K562 (cell line): ENCODE data around the gene GRP. TPM values are rescaled to one million over a fixed set of nuclear protein-coding genes. Genes with fewer than 3 reads are reported as not detected.

Source experiments
- ATAC-seq: fragments of 200-7000 bp; cut with Tn5 transposase; 3 replicates; pipeline ENCODE4 v1.9.1; 2020; ENCODE audit warnings: moderate library complexity
- BruUV-seq: library from RNA; stranded (reverse); fragments of 400-500 nt; replicated peaks from 2 replicates; lab custom pipeline; 2021; lab: Mats Ljungman, UMichigan
- CTCF ChIA-PET: fragments of 300-600 bp; formaldehyde crosslinking; extraction: SDS; loops from one replicate; lab custom pipeline; 2021; ENCODE audit warnings: low intra/inter-chr PET ratio; lab: Yijun Ruan, JAX
- POLR2A ChIA-PET: fragments of 300-600, 350-650 bp; sonication (Branson Sonifier 250); formaldehyde crosslinking; extraction: SDS; loops from one replicate; lab custom pipeline; 2021; ENCODE audit warnings: antibody characterized with exemption, inconsistent platforms; lab: Yijun Ruan, JAX
- DNase-seq, 4 experiments: peaks; one replicate each; pipeline versions ENCODE4 v3.0.0 to v3.0.0-alpha.2; 2011 to 2018; ENCODE audit warnings: low spot score in 3 of 4, mixed read lengths in 3 of 4; ENCODE audit errors: extremely low read depth in 1 of 4
- FAIRE-seq: peaks from 2 replicates; lab custom pipeline; 2011; peaks lifted over from hg19 to GRCh38; lab: Jason Lieb, UNC
- H2AFZ ChIP-seq: 2 replicates; pipeline ENCODE4 v1.6.0; 2011; ENCODE audit warnings: low read depth, low read length, control low read depth, inconsistent platforms
- H3K27ac ChIP-seq: fragments of 200-600 bp; 3 replicates; pipeline ENCODE4 v1.8.0; 2011; ENCODE audit warnings: low read depth, mild to moderate bottlenecking, control low read depth, inconsistent platforms, low read length, moderate library complexity, mixed read lengths; ENCODE audit errors: extremely low read depth
- H3K27me3 ChIP-seq, 2 experiments: fragments of 300-600 bp in 1 of 2; 2 replicates in 1 of 2; 3 replicates in 1 of 2; pipeline versions ENCODE4 v1.6.0 to v1.8.0; 2011; ENCODE audit warnings: inconsistent platforms in 2 of 2, low read length in 2 of 2, mild to moderate bottlenecking in 1 of 2, mixed read lengths in 1 of 2, moderate library complexity in 1 of 2; ENCODE audit not compliant: control insufficient read depth in 2 of 2, insufficient read depth in 2 of 2
- H3K36me3 ChIP-seq: fragments of 300-600 bp; 3 replicates; pipeline ENCODE4 v1.8.0; 2011; ENCODE audit warnings: mild to moderate bottlenecking, low read length, inconsistent platforms; ENCODE audit not compliant: control insufficient read depth, insufficient read depth
- H3K4me1 ChIP-seq, 2 experiments: fragments of 200-600 bp in 1 of 2; replicated peaks in 1 of 2; 2 replicates in 1 of 2; 3 replicates in 1 of 2; pipeline versions ENCODE4 v1.5.1 to v1.8.0; 2011; ENCODE audit warnings: inconsistent platforms in 2 of 2, low read length in 2 of 2, mild to moderate bottlenecking in 1 of 2, mixed read lengths in 1 of 2, moderate library complexity in 1 of 2; ENCODE audit not compliant: control insufficient read depth in 2 of 2, insufficient read depth in 2 of 2
- H3K4me2 ChIP-seq: 2 replicates; pipeline ENCODE4 v1.6.1; 2011; ENCODE audit warnings: low read length, control low read depth, inconsistent platforms, mixed read lengths; ENCODE audit not compliant: insufficient read depth
- H3K4me3 ChIP-seq: fragments of 200-600 bp; sonication (generic), shearing (Covaris generic); 2 replicates; pipeline ENCODE4 v1.5.1; 2016; ENCODE audit warnings: control low read depth, inconsistent platforms
- H3K79me2 ChIP-seq: fragments of 200-600 bp; 3 replicates; pipeline ENCODE4 v1.8.0; 2011; ENCODE audit warnings: low read length, inconsistent platforms; ENCODE audit not compliant: control insufficient read depth, insufficient read depth
- H3K9ac ChIP-seq, 2 experiments: 2 replicates each; pipeline versions ENCODE4 v1.6.0 to v1.6.1; 2011; ENCODE audit warnings: low read depth in 2 of 2, low read length in 2 of 2, control low read depth in 1 of 2, inconsistent platforms in 1 of 2, mild to moderate bottlenecking in 1 of 2, mixed read lengths in 1 of 2; ENCODE audit not compliant: insufficient read depth in 1 of 2
- H3K9me1 ChIP-seq: one replicate; pipeline ENCODE4 v1.6.0; 2011; ENCODE audit warnings: inconsistent platforms, mild to moderate bottlenecking, low read length, moderate library complexity; ENCODE audit not compliant: control insufficient read depth, insufficient read depth
- H3K9me3 ChIP-seq: replicated peaks from 2 replicates; pipeline ENCODE4 v1.5.1; 2011; ENCODE audit warnings: low read depth, low read length, inconsistent platforms; ENCODE audit not compliant: control insufficient read depth, insufficient read depth
- H4K20me1 ChIP-seq: replicated peaks from 2 replicates; pipeline ENCODE4 v1.6.1; 2011; ENCODE audit warnings: low read length, inconsistent platforms, mixed read lengths; ENCODE audit not compliant: control insufficient read depth, insufficient read depth
- CBX3 ChIP-seq, 2 experiments: IDR thresholded peaks; 1 replicate in 1 of 2; 2 replicates in 1 of 2; pipeline ENCODE4 v1.6.1; 2012; ENCODE audit warnings: inconsistent platforms in 2 of 2, low read length in 2 of 2, borderline replicate concordance in 1 of 2, control low read depth in 1 of 2
- CGGBP1 ChIP-seq: fragments of 250-450 bp; sonication (Bioruptor Pico); IDR thresholded peaks from 2 replicates; pipeline ENCODE4 v1.9.0; 2021; ENCODE audit warnings: mild to moderate bottlenecking
- DACH1 ChIP-seq: fragments of 450-650 bp; IDR thresholded peaks from 2 replicates; pipeline ENCODE4 v1.6.1; 2018; ENCODE audit not compliant: partially characterized antibody
- FOXA3 ChIP-seq, 2 experiments: fragments of 450-650 bp in 1 of 2; sonication (generic) in 1 of 2; formaldehyde crosslinking; IDR thresholded peaks in 1 of 2; conservative IDR thresholded peaks in 1 of 2; 2 replicates each; pipeline versions ENCODE4 v1.4.0 to v1.8.0; 2020 to 2022; ENCODE audit warnings: mild to moderate bottlenecking in 2 of 2, missing genetic modification reagents in 1 of 2
- HDAC3 ChIP-seq: fragments of 450-650 bp; IDR thresholded peaks from 2 replicates; pipeline ENCODE4 v1.6.1; 2018; ENCODE audit warnings: borderline replicate concordance, mild to moderate bottlenecking, moderate library complexity; ENCODE audit not compliant: partially characterized antibody
- MEF2D ChIP-seq: conservative IDR thresholded peaks from 2 replicates; pipeline ENCODE4 v1.6.1; 2016; ENCODE audit warnings: low read depth, missing genetic modification characterization, missing compliant biosample characterization
- NCOA1 ChIP-seq: fragments of 450-650 bp; IDR thresholded peaks from 2 replicates; pipeline ENCODE4 v1.6.1; 2016; ENCODE audit warnings: low read depth
- TCF7L2 ChIP-seq: fragments of 150-350 bp; IDR thresholded peaks from 2 replicates; pipeline ENCODE4 v1.6.1; 2016; ENCODE audit warnings: low read depth, mild to moderate bottlenecking, low read length, moderate library complexity
- ZBTB49 ChIP-seq: sonication (generic); formaldehyde crosslinking; IDR thresholded peaks from 2 replicates; pipeline ENCODE4 v1.8.0; 2022; ENCODE audit warnings: missing genetic modification reagents, mild to moderate bottlenecking, borderline replicate concordance
- ZNF12 ChIP-seq: sonication (generic); formaldehyde crosslinking; IDR thresholded peaks from 2 replicates; pipeline ENCODE4 v1.4.0; 2020; ENCODE audit warnings: mild to moderate bottlenecking, missing genetic modification reagents
- WGBS: fragments of 100-300 bp; shearing (Covaris generic); methylation state at CpG from one replicate; pipeline ENCODE4 v1.1.6; 2016; ENCODE audit warnings: low coverage, mixed read lengths; ENCODE audit not compliant: insufficient coverage; ENCODE audit errors: missing lambda C conversion rate; 5-methylcytosine and 5-hydroxymethylcytosine counted together
- in situ Hi-C: fragments of 300-500 bp; cut with MboI; formaldehyde crosslinking; loops from 4 replicates; pipeline ENCODE4 v1.15.0; 2018; ENCODE audit warnings: inconsistent platforms, mixed read lengths
- intact Hi-C: fragments of 100-400 bp; cut with micrococcal nuclease; formaldehyde crosslinking; loops from 2 replicates; pipeline ENCODE4 v1.14.2; 2022
- polyA plus RNA-seq, 8 experiments: library from polyadenylated mRNA; depleted of rRNA in 4 of 8; stranded (reverse) in 5 of 8; unstranded in 3 of 8; fragments of >200 nt; fragmentation: Nextera tagmentation in 2 of 8; fragmentation: Illumina TruSeq in 1 of 8; extraction: Ambion mirVana in 2 of 8; extraction: Trizol in 1 of 8; gene quantifications; 2 replicates each; pipeline versions ENCODE4 v1.2.1 to v1.2.3, GENCODE V29; 2011 to 2014; ENCODE audit warnings: inconsistent platforms in 1 of 8, missing spikeins in 1 of 8
- total RNA-seq, 7 experiments: library from RNA; depleted of rRNA in 6 of 7; stranded (reverse); fragments of >200 nt in 6 of 7; fragmentation: Illumina TruSeq in 2 of 7; extraction: Trizol in 2 of 7; gene quantifications; 2 replicates each; pipeline versions ENCODE4 v1.2.1 to v1.2.3, GENCODE V29; 2011 to 2021; ENCODE audit warnings: low replicate concordance in 1 of 7
- TF ChIP-seq, protein P1 (sequence below): sonication (generic); formaldehyde crosslinking; IDR thresholded peaks from 2 replicates; pipeline ENCODE4 v1.5.0; 2020; ENCODE audit warnings: missing genetic modification reagents

The GRP gene
- total and polyA plus RNA-seq, 9 of the 15 experiments (the other 6 are each of a cell fraction or from before 2014, with no cell fraction given): 0.07 TPM; not detected in 8

- H3K9me1 ChIP-seq: no peaks in the 10 kb centered on the region
- TF ChIP-seq TCF7L2 (no peak), NCOA1 (no peak), HDAC3 (no peak), CBX3 (IDR thresholded peaks at IDR 0.05; ENCODE audit: borderline replicate concordance in 1 of 2, low read length in 2 of 2) (no peak), MEF2D (no peak), ZNF12 (CRISPR knock-in tag) (no peak), CGGBP1 (CRISPR knock-in tag) (no peak), ZBTB49 (CRISPR knock-in tag) (no peak), FOXA3 (CRISPR knock-in tag; conservative IDR thresholded peaks at IDR 0.05 in 1 of 2, IDR thresholded peaks at IDR 0.05 in 1 of 2) (no peak), DACH1 (no peak)
- TF ChIP-seq, protein P1, sequence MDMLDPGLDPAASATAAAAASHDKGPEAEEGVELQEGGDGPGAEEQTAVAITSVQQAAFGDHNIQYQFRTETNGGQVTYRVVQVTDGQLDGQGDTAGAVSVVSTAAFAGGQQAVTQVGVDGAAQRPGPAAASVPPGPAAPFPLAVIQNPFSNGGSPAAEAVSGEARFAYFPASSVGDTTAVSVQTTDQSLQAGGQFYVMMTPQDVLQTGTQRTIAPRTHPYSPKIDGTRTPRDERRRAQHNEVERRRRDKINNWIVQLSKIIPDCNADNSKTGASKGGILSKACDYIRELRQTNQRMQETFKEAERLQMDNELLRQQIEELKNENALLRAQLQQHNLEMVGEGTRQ (CRISPR knock-in tag): no peak
- in situ Hi-C loops: no loop called here
- H3K79me2 ChIP-seq: no peaks in the 10 kb centered on the region
- H3K27me3 ChIP-seq: no peaks in the 10 kb centered on the region; a peak in 1 of 5 replicates
- no peak for DNase-seq
- CTCF ChIA-PET: no interaction called here
- no peak overlapping the region for H3K4me2 ChIP-seq
- POLR2A ChIA-PET: interaction anchor here (0.5 kb wide), 1 partner anchor 214 kb away, joined by 3 read pairs; no protein-coding TSS in a partner anchor
- H2AFZ ChIP-seq: no peak overlapping the region
- no peak overlapping the region for H3K9ac ChIP-seq
- intact Hi-C loops: no loop called here
- no peaks in the 10 kb centered on the region for H4K20me1 ChIP-seq
- FAIRE-seq: no peak
- H3K9me3 ChIP-seq: no peaks in the 10 kb centered on the region
- no TSS peak for BruUV-seq
- H3K27ac ChIP-seq: no peak overlapping the region
- no peaks in the 10 kb centered on the region for H3K36me3 ChIP-seq
- 4% methylated on average over 2 of the region's 2 CpGs for WGBS
- no peak overlapping the region for H3K4me3 ChIP-seq
- no peaks in the 10 kb centered on the region for H3K4me1 ChIP-seq
- ATAC-seq: no peak
Measured at GRCh38 chr18:59197636-59198035, 22.3 kb upstream of the GRP start.
